GM23338 (cell line): ENCODE results near the gene SMTN. TPM values are rescaled to one million over a fixed set of nuclear protein-coding genes. Genes with fewer than 3 reads are reported as not detected.

Experiments
- ATAC-seq: fragments of 200-7000 bp; cut with Tn5 transposase; 3 replicates; pipeline ENCODE4 v1.9.1; 2020
- DNase-seq: peaks from one replicate; pipeline ENCODE4 v3.0.0-alpha.2; 2015; ENCODE audit warnings: low spot score
- H2AFZ ChIP-seq: fragments of 200-600 bp; sonication (generic); 2 replicates; pipeline ENCODE4 v1.8.0; 2016; ENCODE audit warnings: antibody characterized with exemption, mild to moderate bottlenecking, moderate library complexity
- H3F3A ChIP-seq: fragments of 200-600 bp; sonication (generic); replicated peaks from 2 replicates; pipeline ENCODE4 v1.8.0; 2017; ENCODE audit warnings: antibody characterized with exemption, mixed run types, low read depth
- H3K27ac ChIP-seq: fragments of 200-600 bp; sonication (generic); 2 replicates; pipeline ENCODE4 v1.6.1; 2016; ENCODE audit warnings: low read depth
- H3K27me3 ChIP-seq: fragments of 200-600 bp; sonication (generic); 2 replicates; pipeline ENCODE4 v1.8.0; 2016; ENCODE audit warnings: mild to moderate bottlenecking, mixed run types, moderate library complexity; ENCODE audit not compliant: insufficient read depth
- H3K36me3 ChIP-seq: fragments of 200-600 bp; sonication (generic); 2 replicates; pipeline ENCODE4 v1.8.0; 2016; ENCODE audit warnings: mild to moderate bottlenecking; ENCODE audit not compliant: insufficient read depth
- H3K4me1 ChIP-seq: fragments of 200-600 bp; sonication (generic); 2 replicates; pipeline ENCODE4 v1.8.0; 2016; ENCODE audit warnings: mild to moderate bottlenecking, moderate library complexity; ENCODE audit not compliant: insufficient read depth
- H3K4me2 ChIP-seq: fragments of 200-600 bp; sonication (generic); 2 replicates; pipeline ENCODE4 v1.7.1; 2017; ENCODE audit warnings: mixed run types
- H3K4me3 ChIP-seq: fragments of 200-600 bp; sonication (generic); 2 replicates; pipeline ENCODE4 v1.6.1; 2016; ENCODE audit warnings: mixed run types
- H3K79me2 ChIP-seq: fragments of 200-600 bp; sonication (generic); replicated peaks from 2 replicates; pipeline ENCODE4 v1.8.0; 2017; ENCODE audit warnings: mild to moderate bottlenecking; ENCODE audit not compliant: insufficient read depth
- H3K9me2 ChIP-seq: fragments of 200-600 bp; sonication (generic); 2 replicates; pipeline ENCODE4 v1.8.0; 2017; ENCODE audit not compliant: insufficient read depth
- H4K20me1 ChIP-seq: fragments of 200-600 bp; sonication (generic); replicated peaks from 2 replicates; pipeline ENCODE4 v1.8.0; 2017; ENCODE audit warnings: mild to moderate bottlenecking; ENCODE audit not compliant: insufficient read depth
- H3K27ac Mint-ChIP-seq: 2 replicates; pipeline ENCODE4 v1.8.0; 2020; ENCODE audit warnings: inconsistent platforms, mild to moderate bottlenecking, moderate library complexity, mixed read lengths
- H3K27me3 Mint-ChIP-seq: 3 replicates; pipeline ENCODE4 v1.8.0; 2022; ENCODE audit warnings: low read depth, mild to moderate bottlenecking, moderate library complexity, mixed read lengths, inconsistent platforms; ENCODE audit not compliant: insufficient read depth, poor library complexity
- H3K36me3 Mint-ChIP-seq: 3 replicates; pipeline ENCODE4 v1.8.0; 2021; ENCODE audit warnings: low read depth, mild to moderate bottlenecking, inconsistent platforms, moderate library complexity, mixed read lengths
- H3K4me1 Mint-ChIP-seq: 3 replicates; pipeline ENCODE4 v1.8.0; 2020; ENCODE audit warnings: mild to moderate bottlenecking, inconsistent platforms, mixed read lengths
- H3K4me3 Mint-ChIP-seq: 3 replicates; pipeline ENCODE4 v1.8.0; 2021; ENCODE audit warnings: moderate library complexity, mild to moderate bottlenecking, inconsistent platforms, mixed read lengths
- H3K9me3 Mint-ChIP-seq: 3 replicates; pipeline ENCODE4 v1.8.0; 2020; ENCODE audit warnings: moderate library complexity, mild to moderate bottlenecking, inconsistent platforms, mixed read lengths
- CREB1 ChIP-seq: fragments of 250-450 bp; sonication (Bioruptor Pico); IDR thresholded peaks from 2 replicates; pipeline ENCODE4 v1.5.0; 2020; ENCODE audit warnings: low read depth, mild to moderate bottlenecking, moderate library complexity
- JUNB ChIP-seq: IDR thresholded peaks from one replicate; pipeline ENCODE4 v1.6.1; 2016; ENCODE audit warnings: antibody characterized with exemption; ENCODE audit not compliant: unreplicated experiment
- NANOG ChIP-seq: IDR thresholded peaks from 2 replicates; pipeline ENCODE4 v1.6.1; 2016; ENCODE audit warnings: antibody characterized with exemption, borderline replicate concordance
- REST ChIP-seq: IDR thresholded peaks from one replicate; pipeline ENCODE4 v1.6.1; 2018; ENCODE audit warnings: antibody characterized with exemption; ENCODE audit not compliant: unreplicated experiment
- STAT1 ChIP-seq: IDR thresholded peaks from one replicate; pipeline ENCODE4 v1.6.1; 2016; ENCODE audit warnings: antibody characterized with exemption; ENCODE audit not compliant: unreplicated experiment
- ZNF114 ChIP-seq: fragments of 250-450 bp; sonication (Bioruptor Pico); IDR thresholded peaks from 2 replicates; pipeline ENCODE4 v1.5.0; 2020; ENCODE audit warnings: mild to moderate bottlenecking, moderate library complexity
- ZNF331 ChIP-seq: fragments of 250-450 bp; sonication (Bioruptor Pico); IDR thresholded peaks from 2 replicates; pipeline ENCODE4 v1.5.0; 2020; ENCODE audit warnings: low read depth, mild to moderate bottlenecking, moderate library complexity
- ZNF462 ChIP-seq: fragments of 250-450 bp; sonication (Bioruptor Pico); IDR thresholded peaks from 2 replicates; pipeline ENCODE4 v1.5.0; 2020; ENCODE audit warnings: mild to moderate bottlenecking, moderate library complexity
- polyA plus RNA-seq: library from polyadenylated mRNA; unstranded; fragments of >200 nt; fragmentation: Nextera tagmentation; extraction: Ambion mirVana; gene quantifications from 2 replicates; pipeline ENCODE4 v1.2.1, GENCODE V29; 2016
- total RNA-seq: library from RNA; depleted of rRNA; stranded (reverse); fragments of >200 nt; shearing (Covaris generic); gene quantifications from 2 replicates; pipeline ENCODE4 v1.2.3, GENCODE V29; 2014
- TF ChIP-seq, protein P1 (sequence below), 2 experiments: fragments of 200-600 bp in 1 of 2; sonication (generic) in 1 of 2; conservative IDR thresholded peaks; 2 replicates each; pipeline versions ENCODE4 v1.5.1 to v1.6.1; 2016 to 2017; ENCODE audit warnings: antibody characterized with exemption in 2 of 2, low read depth in 2 of 2, mild to moderate bottlenecking in 2 of 2, moderate library complexity in 1 of 2

The SMTN gene
- total and polyA plus RNA-seq, 2 experiments from 2014 or later, result 27.4 to 32.2 TPM

GRCh38 chr22:31100762-31101525 lies 19.8 kb downstream of the SMTN start:
- Mint-ChIP-seq H3K9me3 (no peaks in the 10 kb centered on the region), H3K27me3 (peaks cover 30% of the 10 kb centered on the region), H3K4me1 (peaks cover 21% of the 10 kb centered on the region), H3K4me3 (no peak overlapping the region), H3K36me3 (no peaks in the 10 kb centered on the region; the same call in 2 of the 3 replicates), H3K27ac (no peak overlapping the region)
- Histone ChIP-seq H3K4me2 (no peak overlapping the region), H3K27ac (no peak overlapping the region), H3K36me3 (no peaks in the 10 kb centered on the region), H3K79me2 (no peaks in the 10 kb centered on the region), H3K27me3 (peaks cover 9% of the 10 kb centered on the region), H3K9me2 (no peaks in the 10 kb centered on the region), H3K4me1 (peaks cover 22% of the 10 kb centered on the region), H4K20me1 (peaks cover 6% of the 10 kb centered on the region; the same call in 1 of the 2 replicates), H3F3A (peaks cover 11% of the 10 kb centered on the region; the same call in 1 of the 2 replicates), H3K4me3 (no peak overlapping the region), H2AFZ (no peak overlapping the region)
- DNase-seq, result no peak
- no peak for TF ChIP-seq ZNF462
- TF ChIP-seq STAT1, result no peak
- TF ChIP-seq JUNB, result no peak
- TF ChIP-seq NANOG, result no peak
- TF ChIP-seq, protein P1, sequence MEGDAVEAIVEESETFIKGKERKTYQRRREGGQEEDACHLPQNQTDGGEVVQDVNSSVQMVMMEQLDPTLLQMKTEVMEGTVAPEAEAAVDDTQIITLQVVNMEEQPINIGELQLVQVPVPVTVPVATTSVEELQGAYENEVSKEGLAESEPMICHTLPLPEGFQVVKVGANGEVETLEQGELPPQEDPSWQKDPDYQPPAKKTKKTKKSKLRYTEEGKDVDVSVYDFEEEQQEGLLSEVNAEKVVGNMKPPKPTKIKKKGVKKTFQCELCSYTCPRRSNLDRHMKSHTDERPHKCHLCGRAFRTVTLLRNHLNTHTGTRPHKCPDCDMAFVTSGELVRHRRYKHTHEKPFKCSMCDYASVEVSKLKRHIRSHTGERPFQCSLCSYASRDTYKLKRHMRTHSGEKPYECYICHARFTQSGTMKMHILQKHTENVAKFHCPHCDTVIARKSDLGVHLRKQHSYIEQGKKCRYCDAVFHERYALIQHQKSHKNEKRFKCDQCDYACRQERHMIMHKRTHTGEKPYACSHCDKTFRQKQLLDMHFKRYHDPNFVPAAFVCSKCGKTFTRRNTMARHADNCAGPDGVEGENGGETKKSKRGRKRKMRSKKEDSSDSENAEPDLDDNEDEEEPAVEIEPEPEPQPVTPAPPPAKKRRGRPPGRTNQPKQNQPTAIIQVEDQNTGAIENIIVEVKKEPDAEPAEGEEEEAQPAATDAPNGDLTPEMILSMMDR (conservative IDR thresholded peaks at IDR 0.05; ENCODE audit: low read depth in 2 of 2), result no peak
- no peak for TF ChIP-seq REST
- TF ChIP-seq ZNF114 (CRISPR knock-in tag), result no peak
- no peak for TF ChIP-seq ZNF331 (CRISPR knock-in tag)
- no peak for TF ChIP-seq CREB1
- no peak for ATAC-seq
